ENCODE results near the gene SLC25A47.

Gene SLC25A47, protein sequence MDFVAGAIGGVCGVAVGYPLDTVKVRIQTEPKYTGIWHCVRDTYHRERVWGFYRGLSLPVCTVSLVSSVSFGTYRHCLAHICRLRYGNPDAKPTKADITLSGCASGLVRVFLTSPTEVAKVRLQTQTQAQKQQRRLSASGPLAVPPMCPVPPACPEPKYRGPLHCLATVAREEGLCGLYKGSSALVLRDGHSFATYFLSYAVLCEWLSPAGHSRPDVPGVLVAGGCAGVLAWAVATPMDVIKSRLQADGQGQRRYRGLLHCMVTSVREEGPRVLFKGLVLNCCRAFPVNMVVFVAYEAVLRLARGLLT

DNA sequence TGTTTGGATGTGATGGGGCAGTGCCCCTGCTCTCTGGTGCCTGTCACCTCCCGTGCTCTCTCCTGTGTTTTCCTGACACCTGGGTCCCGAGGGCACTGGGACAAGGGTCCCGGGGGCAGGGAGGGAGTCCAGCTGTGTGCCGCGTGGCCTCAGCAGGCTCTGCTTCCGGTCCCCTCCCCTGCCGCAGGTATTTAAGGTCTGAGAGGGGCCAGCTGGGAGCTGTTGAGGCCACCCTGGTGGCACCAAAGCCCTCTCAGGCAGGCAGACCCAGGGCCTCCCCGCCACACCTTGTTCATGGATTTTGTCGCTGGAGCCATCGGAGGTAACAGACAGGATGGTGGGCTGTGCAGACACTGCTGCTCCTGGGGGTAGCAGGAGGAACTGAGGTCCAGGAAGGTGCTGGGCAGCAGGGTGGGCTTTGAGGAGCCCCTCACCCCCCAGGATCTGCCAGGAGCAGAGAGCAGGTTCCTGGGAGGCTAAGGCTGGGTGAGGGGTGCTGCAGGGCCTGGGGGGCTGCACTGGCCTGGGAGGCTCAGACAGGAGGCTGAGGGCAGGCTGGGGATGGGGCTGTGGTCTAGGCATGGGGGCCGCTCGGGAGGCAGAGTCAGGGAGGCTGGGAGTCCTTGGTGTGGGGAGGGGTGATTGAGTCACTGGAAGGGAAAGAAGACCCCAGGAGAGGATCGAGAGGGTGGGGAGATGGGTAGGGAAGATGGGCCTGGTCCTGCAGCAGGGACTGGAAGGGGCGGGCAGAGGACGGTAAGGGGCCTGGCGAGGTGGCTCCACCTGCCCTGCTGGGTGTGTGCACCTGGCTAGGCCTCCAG, at the start of gene SLC25A47:
TSS of gene SLC25A47 (plus strand) at position 219 of the 821 bp plus-strand sequence. CDS start at position 295, 76 bp downstream.
- CTCF ChIA-PET: interaction anchor here (1.0 kb wide), 1 partner anchor 38 kb away, joined by 3 read pairs; no protein-coding TSS in a partner anchor
- no peak within 1 kb of the TSS for H3K27ac ChIP-seq
- POLR2A ChIA-PET (ENCODE audit: low non-redundant PET): no interaction called here
- TF ChIP-seq, protein P1, sequence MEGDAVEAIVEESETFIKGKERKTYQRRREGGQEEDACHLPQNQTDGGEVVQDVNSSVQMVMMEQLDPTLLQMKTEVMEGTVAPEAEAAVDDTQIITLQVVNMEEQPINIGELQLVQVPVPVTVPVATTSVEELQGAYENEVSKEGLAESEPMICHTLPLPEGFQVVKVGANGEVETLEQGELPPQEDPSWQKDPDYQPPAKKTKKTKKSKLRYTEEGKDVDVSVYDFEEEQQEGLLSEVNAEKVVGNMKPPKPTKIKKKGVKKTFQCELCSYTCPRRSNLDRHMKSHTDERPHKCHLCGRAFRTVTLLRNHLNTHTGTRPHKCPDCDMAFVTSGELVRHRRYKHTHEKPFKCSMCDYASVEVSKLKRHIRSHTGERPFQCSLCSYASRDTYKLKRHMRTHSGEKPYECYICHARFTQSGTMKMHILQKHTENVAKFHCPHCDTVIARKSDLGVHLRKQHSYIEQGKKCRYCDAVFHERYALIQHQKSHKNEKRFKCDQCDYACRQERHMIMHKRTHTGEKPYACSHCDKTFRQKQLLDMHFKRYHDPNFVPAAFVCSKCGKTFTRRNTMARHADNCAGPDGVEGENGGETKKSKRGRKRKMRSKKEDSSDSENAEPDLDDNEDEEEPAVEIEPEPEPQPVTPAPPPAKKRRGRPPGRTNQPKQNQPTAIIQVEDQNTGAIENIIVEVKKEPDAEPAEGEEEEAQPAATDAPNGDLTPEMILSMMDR (conservative IDR thresholded peaks at IDR 0.05; ENCODE audit: low read depth): no peak
- DNase-seq (ENCODE audit: low spot score): no peak

DNA sequence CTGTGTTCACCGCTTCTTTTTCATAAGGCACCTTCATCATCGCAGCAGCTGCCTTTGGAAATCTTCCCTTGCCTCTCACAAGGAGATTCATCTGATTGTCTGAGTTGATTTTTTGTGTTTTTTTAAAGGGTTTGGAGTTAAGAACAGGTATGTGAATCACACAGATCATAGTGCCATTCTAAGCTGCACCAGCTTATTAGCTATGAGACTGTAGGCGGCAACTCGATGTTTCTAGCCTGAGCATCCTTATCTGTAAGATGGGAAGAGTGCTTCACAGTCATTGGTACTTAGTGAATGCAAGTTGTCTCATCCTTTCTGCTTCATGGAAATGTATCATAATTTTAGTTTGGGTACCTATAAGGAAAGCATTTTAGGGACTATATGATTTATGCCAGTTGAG, 48.9 kb upstream of the SLC25A47 start:
- H3K27ac ChIP-seq: no peak overlapping the region
- POLR2A ChIA-PET (ENCODE audit: low non-redundant PET): no interaction called here
- CTCF ChIA-PET: interaction anchor here (3.5 kb wide), 1 partner anchor 11 kb away, joined by 13 read pairs; no protein-coding TSS in a partner anchor
- TF ChIP-seq, protein P1 (conservative IDR thresholded peaks at IDR 0.05; ENCODE audit: low read depth): no peak
- no peak for DNase-seq (ENCODE audit: low spot score)

DNA sequence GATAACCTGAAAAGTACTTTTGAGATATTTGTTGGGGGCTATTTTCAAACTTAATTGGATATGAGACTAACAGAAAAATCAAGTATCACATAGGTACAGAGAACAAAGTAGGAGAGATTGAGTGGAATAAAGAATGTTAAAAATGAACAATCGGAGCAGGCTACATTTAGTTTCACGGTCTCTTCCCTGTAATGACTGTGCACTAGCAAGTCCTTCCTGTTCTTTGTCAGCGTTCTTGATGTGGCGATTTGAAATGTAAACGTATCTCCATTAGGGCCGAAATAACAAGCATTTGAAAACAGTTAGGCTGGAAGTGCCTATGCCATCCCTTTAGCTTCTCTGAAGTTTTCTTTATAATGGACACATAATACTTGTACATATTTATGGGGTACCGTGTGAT, 47.9 kb upstream of the SLC25A47 start:
- ChIA-PET POLR2A (ENCODE audit: low non-redundant PET) (no interaction called here), CTCF (interaction anchor here (3.5 kb wide), 1 partner anchor 10 kb away, joined by 13 read pairs; no protein-coding TSS in a partner anchor)
- no peak overlapping the region for H3K27ac ChIP-seq
- no peak for DNase-seq (ENCODE audit: low spot score)
- TF ChIP-seq, protein P1 (conservative IDR thresholded peaks at IDR 0.05; ENCODE audit: low read depth): no peak

DNA sequence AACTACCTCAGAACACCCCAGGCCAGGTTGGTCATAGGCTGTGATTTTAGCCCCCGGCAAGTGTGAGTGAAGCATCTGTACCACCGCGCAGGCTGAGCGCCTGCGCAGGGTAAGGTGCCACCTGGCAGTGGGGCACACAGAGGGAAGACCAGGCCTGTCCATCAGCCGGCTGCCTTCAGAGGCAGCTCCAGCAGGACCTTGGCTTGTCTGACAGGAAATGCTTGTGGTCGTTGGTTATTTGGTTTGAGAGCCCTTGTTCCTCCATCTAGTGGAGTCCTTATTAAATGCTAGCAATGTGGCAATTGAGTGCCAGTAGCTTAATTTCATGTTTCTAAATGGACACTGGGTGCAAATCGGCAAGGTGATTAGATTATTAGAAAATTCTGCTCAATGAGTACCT, 44.4 kb upstream of the SLC25A47 start:
- TF ChIP-seq, protein P1 (conservative IDR thresholded peaks at IDR 0.05; ENCODE audit: low read depth): no peak
- ChIA-PET POLR2A (ENCODE audit: low non-redundant PET) (no interaction called here), CTCF (interaction anchor here (0.7 kb wide), 1 partner anchor 8 kb away, joined by 7 read pairs; no protein-coding TSS in a partner anchor)
- H3K27ac ChIP-seq: peak overlapping the region; percentile 51
- no peak for DNase-seq (ENCODE audit: low spot score)

DNA sequence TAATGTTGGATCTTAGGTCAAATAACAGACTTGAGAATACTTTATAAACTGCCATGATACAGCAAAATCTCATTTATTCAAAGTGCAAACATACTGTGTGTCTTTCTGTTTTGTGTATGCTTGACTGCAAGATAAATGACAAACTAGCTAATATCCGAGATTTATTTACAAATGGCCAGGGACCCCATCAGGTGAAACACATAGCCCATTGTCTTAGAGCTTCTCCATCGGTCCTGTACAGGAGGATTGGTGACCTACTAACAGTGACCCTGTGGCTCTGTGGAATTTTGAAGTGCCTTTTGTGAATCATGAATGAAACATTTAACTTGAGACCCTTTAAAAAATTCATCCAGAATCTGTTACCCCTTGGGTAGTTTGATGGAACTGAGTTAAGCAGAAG, 44.0 kb upstream of the SLC25A47 start:
- TF ChIP-seq, protein P1 (conservative IDR thresholded peaks at IDR 0.05; ENCODE audit: low read depth): no peak
- CTCF ChIA-PET: no interaction called here
- peak overlapping the region; percentile 52 for H3K27ac ChIP-seq
- POLR2A ChIA-PET (ENCODE audit: low non-redundant PET): no interaction called here
- DNase-seq (ENCODE audit: low spot score): no peak

DNA sequence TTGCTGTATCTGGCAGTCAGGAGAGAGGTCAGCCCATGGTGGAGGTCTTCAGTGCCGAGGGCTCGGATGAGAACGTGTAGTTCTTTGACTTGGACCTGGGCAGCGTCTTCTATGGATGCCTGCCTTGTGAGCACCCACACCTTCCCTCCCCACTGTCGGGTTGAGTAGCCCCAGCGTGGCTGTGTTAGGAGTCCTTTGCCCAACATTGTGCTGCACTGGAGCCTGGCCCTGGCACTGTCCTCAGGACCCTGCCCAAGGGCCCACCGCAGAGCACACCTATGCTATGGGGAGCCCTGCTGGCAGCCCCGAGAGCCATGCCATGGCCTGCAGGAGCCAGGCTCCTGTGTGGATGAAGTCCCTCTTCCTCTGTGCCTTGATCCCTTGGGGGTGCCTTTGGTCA, 43.6 kb upstream of the SLC25A47 start:
- peak overlapping the region; percentile 52 for H3K27ac ChIP-seq
- ChIA-PET CTCF (no interaction called here), POLR2A (ENCODE audit: low non-redundant PET) (no interaction called here)
- TF ChIP-seq, protein P1 (conservative IDR thresholded peaks at IDR 0.05; ENCODE audit: low read depth): no peak
- DNase-seq (ENCODE audit: low spot score): no peak

Measured in RWPE1 (cell line).